Measurements from ENCODE around the gene CABP7.

The CABP7 gene

DNA sequence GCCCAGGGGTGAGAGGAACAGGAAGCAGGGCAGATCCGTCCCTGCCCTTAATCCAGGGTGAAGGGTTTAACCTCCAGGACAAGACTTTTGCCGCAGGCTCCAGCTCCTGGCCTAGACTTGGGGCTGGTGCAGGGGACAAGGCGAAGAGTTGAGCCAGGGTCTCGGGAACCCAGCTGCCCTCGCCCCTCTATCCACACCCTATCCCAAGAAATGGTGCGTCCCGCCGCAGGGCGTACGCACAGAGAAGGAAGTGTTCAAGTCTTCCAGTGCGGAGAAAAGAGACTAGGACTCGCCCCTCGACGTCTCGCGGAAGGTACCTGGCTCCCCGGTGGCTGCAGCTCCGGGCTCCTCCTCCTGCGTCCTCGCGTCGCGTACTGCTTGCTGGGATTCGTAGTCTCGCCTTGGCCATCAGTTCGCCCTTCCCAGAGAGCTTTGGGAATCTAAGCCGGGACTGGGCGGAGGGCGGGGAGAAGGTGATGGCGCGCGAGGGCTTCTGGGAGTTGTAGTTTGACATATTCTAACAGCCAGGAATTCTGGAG lies 46.9 kb downstream of the CABP7 start, which contains the start of gene ZMAT5:
TSS of gene ZMAT5 (minus strand) at position 376 of the 539 bp plus-strand sequence. CDS start 18,463 bp downstream, outside the sequence.
- TF ChIP-seq, protein P1, sequence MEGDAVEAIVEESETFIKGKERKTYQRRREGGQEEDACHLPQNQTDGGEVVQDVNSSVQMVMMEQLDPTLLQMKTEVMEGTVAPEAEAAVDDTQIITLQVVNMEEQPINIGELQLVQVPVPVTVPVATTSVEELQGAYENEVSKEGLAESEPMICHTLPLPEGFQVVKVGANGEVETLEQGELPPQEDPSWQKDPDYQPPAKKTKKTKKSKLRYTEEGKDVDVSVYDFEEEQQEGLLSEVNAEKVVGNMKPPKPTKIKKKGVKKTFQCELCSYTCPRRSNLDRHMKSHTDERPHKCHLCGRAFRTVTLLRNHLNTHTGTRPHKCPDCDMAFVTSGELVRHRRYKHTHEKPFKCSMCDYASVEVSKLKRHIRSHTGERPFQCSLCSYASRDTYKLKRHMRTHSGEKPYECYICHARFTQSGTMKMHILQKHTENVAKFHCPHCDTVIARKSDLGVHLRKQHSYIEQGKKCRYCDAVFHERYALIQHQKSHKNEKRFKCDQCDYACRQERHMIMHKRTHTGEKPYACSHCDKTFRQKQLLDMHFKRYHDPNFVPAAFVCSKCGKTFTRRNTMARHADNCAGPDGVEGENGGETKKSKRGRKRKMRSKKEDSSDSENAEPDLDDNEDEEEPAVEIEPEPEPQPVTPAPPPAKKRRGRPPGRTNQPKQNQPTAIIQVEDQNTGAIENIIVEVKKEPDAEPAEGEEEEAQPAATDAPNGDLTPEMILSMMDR (IDR thresholded peaks at IDR 0.05; ENCODE audit: low read depth, low read length, poor library complexity, severe bottlenecking): no peak
- no peak for TF ChIP-seq EZH2phosphoT487 (IDR thresholded peaks at IDR 0.05; ENCODE audit: borderline replicate concordance, low read length)
- Histone ChIP-seq H3K27ac (ENCODE audit: low read depth, low read length) (peak within 1 kb of the TSS; percentile 52), H3K79me2 (ENCODE audit: control insufficient read depth, low read length) (peaks cover 45% of the 10 kb centered on the region)

DNA sequence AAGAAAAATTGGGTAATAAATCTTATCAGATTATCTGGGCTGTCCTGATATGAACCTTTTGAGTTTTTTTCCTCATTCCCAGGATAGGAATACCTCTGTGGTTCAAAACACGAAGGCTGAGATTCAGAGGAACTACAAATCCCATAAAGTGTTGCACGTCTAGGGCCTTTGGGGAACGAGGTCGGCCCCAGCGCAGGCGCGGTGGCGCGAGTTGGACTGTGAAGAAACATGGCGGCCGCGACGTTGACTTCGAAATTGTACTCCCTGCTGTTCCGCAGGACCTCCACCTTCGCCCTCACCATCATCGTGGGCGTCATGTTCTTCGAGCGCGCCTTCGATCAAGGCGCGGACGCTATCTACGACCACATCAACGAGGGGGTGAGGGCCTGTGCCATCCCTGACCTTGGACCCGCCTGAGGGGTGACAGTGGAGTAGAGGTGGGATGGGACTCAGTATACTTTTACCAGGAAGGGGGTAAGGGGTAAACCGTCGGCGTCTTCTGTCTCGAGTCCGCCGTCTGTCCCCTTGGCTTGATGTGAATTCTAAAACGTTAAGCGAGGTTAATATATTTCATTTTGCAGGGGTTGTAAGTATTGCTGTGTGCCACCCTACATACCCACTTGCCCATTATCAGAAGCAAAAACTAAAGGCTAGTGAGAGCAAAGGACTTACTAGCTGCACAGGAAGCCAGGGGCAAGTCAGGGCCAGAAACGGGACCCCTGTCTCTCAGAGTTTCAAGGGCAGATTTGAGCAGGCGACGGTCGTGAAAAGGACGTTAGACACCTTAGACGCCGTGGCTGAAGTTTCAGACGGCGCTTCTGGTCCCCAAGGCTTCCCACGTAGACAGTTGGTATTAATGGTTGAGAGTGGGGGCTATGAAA lies 47.6 kb downstream of the CABP7 start, which contains the start of gene UQCR10:
TSS of gene UQCR10 (plus strand) at position 199 of the 881 bp plus-strand sequence. CDS start at position 229, 30 bp downstream.
- no peaks in the 10 kb centered on the region for H3K9me3 ChIP-seq (ENCODE audit: control insufficient read depth, insufficient read depth, low read length)
- no peaks in the 10 kb centered on the region for H3K27me3 ChIP-seq (ENCODE audit: control insufficient read depth, low read length)
- no peaks in the 10 kb centered on the region for H3F3A ChIP-seq (ENCODE audit: control insufficient read depth, insufficient read depth)
- peak within 1 kb of the TSS; percentile 66 for H3K4me2 ChIP-seq (ENCODE audit: low read length)
- TF ChIP-seq EZH2phosphoT487 (IDR thresholded peaks at IDR 0.05; ENCODE audit: borderline replicate concordance, low read length): no peak
- TF ChIP-seq, protein P1 (IDR thresholded peaks at IDR 0.05; ENCODE audit: low read depth, low read length, poor library complexity, severe bottlenecking): no peak
- H3K4me1 ChIP-seq (ENCODE audit: control insufficient read depth, low read length): peaks cover 28% of the 10 kb centered on the region
- H3K36me3 ChIP-seq (ENCODE audit: control insufficient read depth, low read length): peaks cover 35% of the 10 kb centered on the region
- H4K20me1 ChIP-seq (ENCODE audit: control insufficient read depth, insufficient read depth, low read depth, low read length): no peaks in the 10 kb centered on the region; the same call in 1 of the 2 replicates
- H3K27ac ChIP-seq (ENCODE audit: low read depth, low read length): peak within 1 kb of the TSS; percentile 52
- peaks cover 45% of the 10 kb centered on the region for H3K79me2 ChIP-seq (ENCODE audit: control insufficient read depth, low read length)
- peak within 1 kb of the TSS; percentile 98 for H3K4me3 ChIP-seq (ENCODE audit: low read length)
- no peaks in the 10 kb centered on the region for H3K9me2 ChIP-seq (replicated peaks; ENCODE audit: control insufficient read depth, low read length)

More for the DNA sequence above, 46.9 kb downstream of the CABP7 start, which contains the start of gene ZMAT5:
- no peaks in the 10 kb centered on the region for H3F3A ChIP-seq (ENCODE audit: control insufficient read depth, insufficient read depth)
- no peaks in the 10 kb centered on the region for H3K27me3 ChIP-seq (ENCODE audit: control insufficient read depth, low read length)
- H4K20me1 ChIP-seq (ENCODE audit: control insufficient read depth, insufficient read depth, low read depth, low read length): no peaks in the 10 kb centered on the region; the same call in 1 of the 2 replicates
- no peaks in the 10 kb centered on the region for H3K9me3 ChIP-seq (ENCODE audit: control insufficient read depth, insufficient read depth, low read length)
- H3K36me3 ChIP-seq (ENCODE audit: control insufficient read depth, low read length): peaks cover 35% of the 10 kb centered on the region
- H3K4me1 ChIP-seq (ENCODE audit: control insufficient read depth, low read length): peaks cover 28% of the 10 kb centered on the region
- H3K4me2 ChIP-seq (ENCODE audit: low read length): peak within 1 kb of the TSS; percentile 66
- H3K9me2 ChIP-seq (replicated peaks; ENCODE audit: control insufficient read depth, low read length): no peaks in the 10 kb centered on the region
- H3K4me3 ChIP-seq (ENCODE audit: low read length): peak within 1 kb of the TSS; percentile 98

DNA sequence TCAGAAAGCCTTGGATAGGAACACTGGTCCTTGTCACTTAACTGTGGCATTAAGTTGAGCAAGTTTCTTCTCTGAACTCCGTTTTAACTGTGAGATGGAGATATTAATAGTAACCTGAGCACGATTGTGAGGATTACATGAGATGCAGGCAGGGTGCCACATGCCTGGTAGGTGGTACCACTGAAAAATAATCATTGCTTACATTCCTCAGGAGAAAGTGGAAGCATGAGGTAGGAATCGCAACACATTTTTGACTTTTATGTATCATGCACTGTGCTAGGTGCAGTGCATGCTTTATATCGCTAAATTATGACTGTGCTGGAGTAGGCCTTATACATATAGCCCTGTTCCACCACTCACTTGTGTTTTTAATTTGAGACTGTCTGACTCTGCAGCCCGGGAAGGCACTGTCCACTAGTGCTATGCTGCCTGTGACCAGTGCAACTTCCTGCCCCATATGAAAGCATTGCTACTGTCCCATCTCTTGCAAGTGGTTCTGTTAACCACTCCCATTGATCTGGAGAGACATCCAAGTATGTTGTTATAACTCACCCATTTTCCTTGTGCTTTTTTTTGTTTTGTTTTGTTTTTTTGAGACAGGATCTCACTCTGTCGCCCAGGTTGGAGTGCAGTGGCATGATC lies 48.4 kb downstream of the CABP7 start:
- Histone ChIP-seq H3F3A (ENCODE audit: control insufficient read depth, insufficient read depth) (no peaks in the 10 kb centered on the region), H3K4me1 (ENCODE audit: control insufficient read depth, low read length) (peaks cover 28% of the 10 kb centered on the region), H3K79me2 (ENCODE audit: control insufficient read depth, low read length) (peaks cover 45% of the 10 kb centered on the region), H3K27me3 (ENCODE audit: control insufficient read depth, low read length) (no peaks in the 10 kb centered on the region), H3K27ac (ENCODE audit: low read depth, low read length) (no peak overlapping the region), H3K4me2 (ENCODE audit: low read length) (peak overlapping the region; percentile 66), H3K9me2 (replicated peaks; ENCODE audit: control insufficient read depth, low read length) (no peaks in the 10 kb centered on the region), H3K9me3 (ENCODE audit: control insufficient read depth, insufficient read depth, low read length) (no peaks in the 10 kb centered on the region), H3K4me3 (ENCODE audit: low read length) (peak overlapping the region; percentile 98), H3K36me3 (ENCODE audit: control insufficient read depth, low read length) (peaks cover 35% of the 10 kb centered on the region), H4K20me1 (ENCODE audit: control insufficient read depth, insufficient read depth, low read depth, low read length) (no peaks in the 10 kb centered on the region; the same call in 1 of the 2 replicates)
- TF ChIP-seq, protein P1 (IDR thresholded peaks at IDR 0.05; ENCODE audit: low read depth, low read length, poor library complexity, severe bottlenecking): no peak
- TF ChIP-seq EZH2phosphoT487 (IDR thresholded peaks at IDR 0.05; ENCODE audit: borderline replicate concordance, low read length): no peak

Measured in DOHH2 (cell line).